ENCODE data around the gene ATG2A. TPM values are rescaled to one million over a fixed set of nuclear protein-coding genes. Genes with fewer than 3 reads are reported as not detected.
A peak's percentile ranks its signal among the peaks of the same experiment; 100 is the strongest.

The ATG2A gene
- total and polyA plus RNA-seq, 9 of the 15 experiments (the other 6 are each of a cell fraction or from before 2014, with no cell fraction given), result 0.25 to 45.9 (median 5.2) TPM

DNA sequence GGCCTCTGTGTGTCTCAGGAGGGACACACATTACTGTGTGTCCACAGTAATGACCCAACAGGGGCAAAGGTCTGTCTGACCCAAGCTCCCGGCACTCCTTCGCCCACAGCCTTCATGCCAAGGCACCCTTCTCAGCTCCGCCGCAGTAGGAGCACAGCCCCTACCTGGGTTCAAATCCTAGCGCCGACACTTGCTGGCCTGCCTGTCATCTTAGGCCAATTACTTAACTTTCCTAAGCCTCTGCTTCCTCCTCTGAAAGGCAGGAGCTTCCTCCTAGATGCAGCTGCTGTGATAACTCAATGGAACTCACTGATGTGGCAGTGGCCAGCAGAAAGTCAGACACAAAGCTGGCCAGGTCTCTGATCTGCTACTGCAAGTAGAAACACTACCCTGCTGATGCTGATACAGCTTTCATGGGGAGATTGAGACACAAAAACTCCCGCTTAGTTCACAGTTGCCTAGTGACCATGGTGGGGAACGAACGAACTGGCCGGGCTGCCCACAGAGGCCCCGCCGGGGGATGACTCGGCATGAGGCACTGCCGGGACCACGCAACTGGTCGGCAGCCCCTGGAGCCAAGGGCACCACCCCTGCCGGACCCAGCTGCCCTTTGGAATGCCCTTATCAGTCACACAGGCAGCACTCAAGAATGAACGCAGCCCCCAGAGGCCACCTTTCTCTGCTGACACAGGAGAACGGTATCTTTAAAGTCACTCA lies 46.7 kb downstream of the ATG2A start (continued):
- TF ChIP-seq, protein P1, sequence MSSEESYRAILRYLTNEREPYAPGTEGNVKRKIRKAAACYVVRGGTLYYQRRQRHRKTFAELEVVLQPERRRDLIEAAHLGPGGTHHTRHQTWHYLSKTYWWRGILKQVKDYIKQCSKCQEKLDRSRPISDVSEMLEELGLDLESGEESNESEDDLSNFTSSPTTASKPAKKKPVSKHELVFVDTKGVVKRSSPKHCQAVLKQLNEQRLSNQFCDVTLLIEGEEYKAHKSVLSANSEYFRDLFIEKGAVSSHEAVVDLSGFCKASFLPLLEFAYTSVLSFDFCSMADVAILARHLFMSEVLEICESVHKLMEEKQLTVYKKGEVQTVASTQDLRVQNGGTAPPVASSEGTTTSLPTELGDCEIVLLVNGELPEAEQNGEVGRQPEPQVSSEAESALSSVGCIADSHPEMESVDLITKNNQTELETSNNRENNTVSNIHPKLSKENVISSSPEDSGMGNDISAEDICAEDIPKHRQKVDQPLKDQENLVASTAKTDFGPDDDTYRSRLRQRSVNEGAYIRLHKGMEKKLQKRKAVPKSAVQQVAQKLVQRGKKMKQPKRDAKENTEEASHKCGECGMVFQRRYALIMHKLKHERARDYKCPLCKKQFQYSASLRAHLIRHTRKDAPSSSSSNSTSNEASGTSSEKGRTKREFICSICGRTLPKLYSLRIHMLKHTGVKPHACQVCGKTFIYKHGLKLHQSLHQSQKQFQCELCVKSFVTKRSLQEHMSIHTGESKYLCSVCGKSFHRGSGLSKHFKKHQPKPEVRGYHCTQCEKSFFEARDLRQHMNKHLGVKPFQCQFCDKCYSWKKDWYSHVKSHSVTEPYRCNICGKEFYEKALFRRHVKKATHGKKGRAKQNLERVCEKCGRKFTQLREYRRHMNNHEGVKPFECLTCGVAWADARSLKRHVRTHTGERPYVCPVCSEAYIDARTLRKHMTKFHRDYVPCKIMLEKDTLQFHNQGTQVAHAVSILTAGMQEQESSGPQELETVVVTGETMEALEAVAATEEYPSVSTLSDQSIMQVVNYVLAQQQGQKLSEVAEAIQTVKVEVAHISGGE (CRISPR knock-in tag; IDR thresholded peaks at IDR 0.05), result peak in 1 of 3 experiments; percentile 57; a peak in 2 of 6 replicates
- no peak for TF ChIP-seq NCOA4 (IDR thresholded peaks at IDR 0.05; ENCODE audit: partially characterized antibody)
- TF ChIP-seq NR3C1 (CRISPR knock-in tag; IDR thresholded peaks at IDR 0.05), result no peak
- no peak for TF ChIP-seq HNRNPK (IDR thresholded peaks at IDR 0.05; ENCODE audit: low read depth, low read length, poor library complexity, severe bottlenecking)
- TF ChIP-seq LEF1 (IDR thresholded peaks at IDR 0.05), result 0 out of 2 replicates have a peak, but pooled peaks have one; percentile 11
- TF ChIP-seq, protein P2, sequence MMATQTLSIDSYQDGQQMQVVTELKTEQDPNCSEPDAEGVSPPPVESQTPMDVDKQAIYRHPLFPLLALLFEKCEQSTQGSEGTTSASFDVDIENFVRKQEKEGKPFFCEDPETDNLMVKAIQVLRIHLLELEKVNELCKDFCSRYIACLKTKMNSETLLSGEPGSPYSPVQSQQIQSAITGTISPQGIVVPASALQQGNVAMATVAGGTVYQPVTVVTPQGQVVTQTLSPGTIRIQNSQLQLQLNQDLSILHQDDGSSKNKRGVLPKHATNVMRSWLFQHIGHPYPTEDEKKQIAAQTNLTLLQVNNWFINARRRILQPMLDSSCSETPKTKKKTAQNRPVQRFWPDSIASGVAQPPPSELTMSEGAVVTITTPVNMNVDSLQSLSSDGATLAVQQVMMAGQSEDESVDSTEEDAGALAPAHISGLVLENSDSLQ (IDR thresholded peaks at IDR 0.05), result peak; percentile 83
- TF ChIP-seq, protein P3, sequence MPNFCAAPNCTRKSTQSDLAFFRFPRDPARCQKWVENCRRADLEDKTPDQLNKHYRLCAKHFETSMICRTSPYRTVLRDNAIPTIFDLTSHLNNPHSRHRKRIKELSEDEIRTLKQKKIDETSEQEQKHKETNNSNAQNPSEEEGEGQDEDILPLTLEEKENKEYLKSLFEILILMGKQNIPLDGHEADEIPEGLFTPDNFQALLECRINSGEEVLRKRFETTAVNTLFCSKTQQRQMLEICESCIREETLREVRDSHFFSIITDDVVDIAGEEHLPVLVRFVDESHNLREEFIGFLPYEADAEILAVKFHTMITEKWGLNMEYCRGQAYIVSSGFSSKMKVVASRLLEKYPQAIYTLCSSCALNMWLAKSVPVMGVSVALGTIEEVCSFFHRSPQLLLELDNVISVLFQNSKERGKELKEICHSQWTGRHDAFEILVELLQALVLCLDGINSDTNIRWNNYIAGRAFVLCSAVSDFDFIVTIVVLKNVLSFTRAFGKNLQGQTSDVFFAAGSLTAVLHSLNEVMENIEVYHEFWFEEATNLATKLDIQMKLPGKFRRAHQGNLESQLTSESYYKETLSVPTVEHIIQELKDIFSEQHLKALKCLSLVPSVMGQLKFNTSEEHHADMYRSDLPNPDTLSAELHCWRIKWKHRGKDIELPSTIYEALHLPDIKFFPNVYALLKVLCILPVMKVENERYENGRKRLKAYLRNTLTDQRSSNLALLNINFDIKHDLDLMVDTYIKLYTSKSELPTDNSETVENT (CRISPR knock-in tag; IDR thresholded peaks at IDR 0.05), result 0 out of 2 replicates have a peak, but pooled peaks have one; percentile 8
- peak; percentile 69 for TF ChIP-seq TCF3 (CRISPR knock-in tag; IDR thresholded peaks at IDR 0.05)
- TF ChIP-seq DACH1 (IDR thresholded peaks at IDR 0.05; ENCODE audit: partially characterized antibody), result peak; percentile 7
- no peak for TF ChIP-seq ZFX (CRISPR knock-in tag; IDR thresholded peaks at IDR 0.05)
- TF ChIP-seq, protein P4, sequence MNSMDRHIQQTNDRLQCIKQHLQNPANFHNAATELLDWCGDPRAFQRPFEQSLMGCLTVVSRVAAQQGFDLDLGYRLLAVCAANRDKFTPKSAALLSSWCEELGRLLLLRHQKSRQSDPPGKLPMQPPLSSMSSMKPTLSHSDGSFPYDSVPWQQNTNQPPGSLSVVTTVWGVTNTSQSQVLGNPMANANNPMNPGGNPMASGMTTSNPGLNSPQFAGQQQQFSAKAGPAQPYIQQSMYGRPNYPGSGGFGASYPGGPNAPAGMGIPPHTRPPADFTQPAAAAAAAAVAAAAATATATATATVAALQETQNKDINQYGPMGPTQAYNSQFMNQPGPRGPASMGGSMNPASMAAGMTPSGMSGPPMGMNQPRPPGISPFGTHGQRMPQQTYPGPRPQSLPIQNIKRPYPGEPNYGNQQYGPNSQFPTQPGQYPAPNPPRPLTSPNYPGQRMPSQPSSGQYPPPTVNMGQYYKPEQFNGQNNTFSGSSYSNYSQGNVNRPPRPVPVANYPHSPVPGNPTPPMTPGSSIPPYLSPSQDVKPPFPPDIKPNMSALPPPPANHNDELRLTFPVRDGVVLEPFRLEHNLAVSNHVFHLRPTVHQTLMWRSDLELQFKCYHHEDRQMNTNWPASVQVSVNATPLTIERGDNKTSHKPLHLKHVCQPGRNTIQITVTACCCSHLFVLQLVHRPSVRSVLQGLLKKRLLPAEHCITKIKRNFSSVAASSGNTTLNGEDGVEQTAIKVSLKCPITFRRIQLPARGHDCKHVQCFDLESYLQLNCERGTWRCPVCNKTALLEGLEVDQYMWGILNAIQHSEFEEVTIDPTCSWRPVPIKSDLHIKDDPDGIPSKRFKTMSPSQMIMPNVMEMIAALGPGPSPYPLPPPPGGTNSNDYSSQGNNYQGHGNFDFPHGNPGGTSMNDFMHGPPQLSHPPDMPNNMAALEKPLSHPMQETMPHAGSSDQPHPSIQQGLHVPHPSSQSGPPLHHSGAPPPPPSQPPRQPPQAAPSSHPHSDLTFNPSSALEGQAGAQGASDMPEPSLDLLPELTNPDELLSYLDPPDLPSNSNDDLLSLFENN (IDR thresholded peaks at IDR 0.05; ENCODE audit: low read depth in 2 of 2, low read length in 2 of 2), result no peak

Data from K562 (cell line).